GM21447 (cell line): Measurements from ENCODE around the gene HDAC4.

Experiments
- ATAC-seq: cut with Tn5 transposase; IDR thresholded peaks from one replicate; pipeline ENCODE4 v1.9.1; 2021; ENCODE audit not compliant: unreplicated experiment

Gene HDAC4

GRCh38 chr2:239329972-239330572 lies 70.7 kb downstream of the HDAC4 start:
- no peak for ATAC-seq

- no peak for ATAC-seq
These were observed 71.4 kb downstream of the HDAC4 start for GRCh38 chr2:239329284-239329971.

GRCh38 chr2:239328351-239329191 lies 72.2 kb downstream of the HDAC4 start:
- no peak for ATAC-seq

- no peak for ATAC-seq
These were observed 73.1 kb downstream of the HDAC4 start for GRCh38 chr2:239327536-239328350.

GRCh38 chr2:239326831-239327535 lies 73.8 kb downstream of the HDAC4 start:
- peak; percentile 70 for ATAC-seq

- ATAC-seq: no peak
These were observed 76.4 kb downstream of the HDAC4 start for GRCh38 chr2:239324456-239324855.

GRCh38 chr2:239323447-239323846 lies 77.4 kb downstream of the HDAC4 start:
- ATAC-seq: no peak

- ATAC-seq: no peak
These were observed 78.3 kb downstream of the HDAC4 start for GRCh38 chr2:239322416-239323086.

GRCh38 chr2:239321596-239322415 lies 79.0 kb downstream of the HDAC4 start:
- no peak for ATAC-seq

GRCh38 chr2:239318790-239319661 lies 81.8 kb downstream of the HDAC4 start:
- peak; percentile 79 for ATAC-seq

GRCh38 chr2:239318151-239318611 lies 82.6 kb downstream of the HDAC4 start:
- no peak for ATAC-seq

GRCh38 chr2:239316562-239317465 lies 84.0 kb downstream of the HDAC4 start:
- ATAC-seq: no peak

GRCh38 chr2:239315308-239315707 lies 85.5 kb downstream of the HDAC4 start:
- no peak for ATAC-seq

- no peak for ATAC-seq
These were observed 87.0 kb downstream of the HDAC4 start for GRCh38 chr2:239313776-239314175.

GRCh38 chr2:239312741-239313667 lies 87.8 kb downstream of the HDAC4 start:
- ATAC-seq: no peak

GRCh38 chr2:239312081-239312511 lies 88.7 kb downstream of the HDAC4 start:
- no peak for ATAC-seq
